ENCODE results near the gene UNC119. TPM values are rescaled to one million over a fixed set of nuclear protein-coding genes. Genes with fewer than 3 reads are reported as not detected.

Gene UNC119
- 21.0 to 36.1 TPM (median 33.5 TPM) in 5 replicates for total RNA-seq (2022; extraction: Qiagen RNA extraction; ENCODE audit: low read depth)

GRCh38 chr17:28552176-28552999 is at the start of gene UNC119:
UNC119 (minus strand) TSS chr17:28552624; CDS start chr17:28552557, 67 bp downstream.

GRCh38 chr17:28598799-28599310 is 46.4 kb upstream of the UNC119 start, which contains the start of gene SPAG5:
SPAG5 (minus strand) TSS chr17:28599025; CDS start chr17:28598946, 79 bp downstream.

GRCh38 chr17:28576758-28577465 is 24.5 kb upstream of the UNC119 start, which contains the start of gene ALDOC:
ALDOC (minus strand) TSS chr17:28576895; CDS start chr17:28575532, 1,363 bp downstream.

GRCh38 chr17:28571361-28572122 is 19.1 kb upstream of the UNC119 start, which contains the start of gene PIGS:
PIGS (minus strand) TSS chr17:28571524; CDS start chr17:28571496, 28 bp downstream.

GRCh38 chr17:28505986-28506665 is 46.3 kb downstream of the UNC119 start, which contains the start of gene FOXN1:
FOXN1 (plus strand) TSS chr17:28506348; CDS start chr17:28523970, 17,622 bp downstream.

Other genes with a start within 250 kb of the UNC119 start
- 44.8 to 66.3 TPM (median 48.3 TPM) in 5 replicates for gene TMEM97, start 233.4 kb downstream of the UNC119 start, total RNA-seq (2022; extraction: Qiagen RNA extraction; ENCODE audit: low read depth)
- 50.5 to 59.6 TPM (median 54.2 TPM) in 5 replicates for gene IFT20, start 217.2 kb downstream of the UNC119 start, total RNA-seq (2022; extraction: Qiagen RNA extraction; ENCODE audit: low read depth)
- gene TNFAIP1, start 216.9 kb downstream of the UNC119 start, total RNA-seq (2022; extraction: Qiagen RNA extraction; ENCODE audit: low read depth) = 39.5 to 53.9 TPM (median 49.0 TPM) in 5 replicates
- 124 to 172 TPM (median 167 TPM) in 5 replicates for gene POLDIP2, start 195.1 kb downstream of the UNC119 start, total RNA-seq (2022; extraction: Qiagen RNA extraction; ENCODE audit: low read depth)
- not detected in 5 replicates for gene SEBOX, start 187.4 kb downstream of the UNC119 start, total RNA-seq (2022; extraction: Qiagen RNA extraction; ENCODE audit: low read depth)
- gene VTN, start 182.3 kb downstream of the UNC119 start, total RNA-seq (2022; extraction: Qiagen RNA extraction; ENCODE audit: low read depth) = 16.2 to 21.8 TPM (median 18.5 TPM) in 5 replicates
- 4.8 to 7.8 TPM (median 5.4 TPM) in 5 replicates for gene SARM1, start 180.9 kb downstream of the UNC119 start, total RNA-seq (2022; extraction: Qiagen RNA extraction; ENCODE audit: low read depth)
- 13.8 to 24.9 TPM (median 20.2 TPM) in 5 replicates for gene SLC46A1, start 146.4 kb downstream of the UNC119 start, total RNA-seq (2022; extraction: Qiagen RNA extraction; ENCODE audit: low read depth)
- 0.08 to 0.20 TPM (median 0.16 TPM) in 5 replicates for gene SLC13A2, start 79.0 kb downstream of the UNC119 start, total RNA-seq (2022; extraction: Qiagen RNA extraction; ENCODE audit: low read depth)
- gene FOXN1, start 46.3 kb downstream of the UNC119 start, total RNA-seq (2022; extraction: Qiagen RNA extraction; ENCODE audit: low read depth) = 0.05 to 0.07 TPM in 2 of 5 replicates, not detected in the others
- 53.5 to 67.3 TPM (median 60.9 TPM) in 5 replicates for gene PIGS, start 18.9 kb upstream of the UNC119 start, total RNA-seq (2022; extraction: Qiagen RNA extraction; ENCODE audit: low read depth)
- 2.0 to 3.2 TPM (median 2.1 TPM) in 5 replicates for gene ALDOC, start 24.3 kb upstream of the UNC119 start, total RNA-seq (2022; extraction: Qiagen RNA extraction; ENCODE audit: low read depth)
- gene SPAG5, start 46.4 kb upstream of the UNC119 start, total RNA-seq (2022; extraction: Qiagen RNA extraction; ENCODE audit: low read depth) = 76.7 to 85.2 TPM (median 79.1 TPM) in 5 replicates
- gene RSKR, start 61.6 kb upstream of the UNC119 start, total RNA-seq (2022; extraction: Qiagen RNA extraction; ENCODE audit: low read depth) = 2.9 to 5.4 TPM (median 4.7 TPM) in 5 replicates
- gene BLTP2, start 92.5 kb upstream of the UNC119 start, total RNA-seq (2022; extraction: Qiagen RNA extraction; ENCODE audit: low read depth) = 61.0 to 66.2 TPM (median 61.5 TPM) in 5 replicates
- 67.9 to 89.2 TPM (median 82.9 TPM) in 5 replicates for gene SDF2, start 109.3 kb upstream of the UNC119 start, total RNA-seq (2022; extraction: Qiagen RNA extraction; ENCODE audit: low read depth)
- gene SUPT6H, start 109.6 kb upstream of the UNC119 start, total RNA-seq (2022; extraction: Qiagen RNA extraction; ENCODE audit: low read depth) = 60.7 to 79.0 TPM (median 77.6 TPM) in 5 replicates
- 1.1 to 1.8 TPM (median 1.4 TPM) in 5 replicates for gene PROCA1, start 159.3 kb upstream of the UNC119 start, total RNA-seq (2022; extraction: Qiagen RNA extraction; ENCODE audit: low read depth)
- 209 to 253 TPM (median 243 TPM) in 5 replicates for gene RAB34, start 165.2 kb upstream of the UNC119 start, total RNA-seq (2022; extraction: Qiagen RNA extraction; ENCODE audit: low read depth)
- 1,899 to 3,039 TPM (median 2,180 TPM) in 5 replicates for gene RPL23A, start 167.4 kb upstream of the UNC119 start, total RNA-seq (2022; extraction: Qiagen RNA extraction; ENCODE audit: low read depth)
- 31.0 to 54.2 TPM (median 46.9 TPM) in 5 replicates for gene TLCD1, start 173.6 kb upstream of the UNC119 start, total RNA-seq (2022; extraction: Qiagen RNA extraction; ENCODE audit: low read depth)
- gene NEK8, start 176.2 kb upstream of the UNC119 start, total RNA-seq (2022; extraction: Qiagen RNA extraction; ENCODE audit: low read depth) = 2.2 to 5.0 TPM (median 4.8 TPM) in 5 replicates
- 41.3 to 86.1 TPM (median 77.9 TPM) in 5 replicates for gene TRAF4, start 191.4 kb upstream of the UNC119 start, total RNA-seq (2022; extraction: Qiagen RNA extraction; ENCODE audit: low read depth)

Data from A549 treated with ZK216348 at 1 μM for 4 hours (cell line).